GM18870 (cell line): ENCODE results near the gene DNAJA3.

Source experiments
- ATAC-seq: cut with Tn5 transposase; IDR thresholded peaks from one replicate; pipeline ENCODE4 v1.9.1; 2021; ENCODE audit warnings: moderate library complexity; ENCODE audit not compliant: unreplicated experiment

DNAJA3 gene

GRCh38 chr16:4433228-4433627, 7.6 kb downstream of the DNAJA3 start:
- no peak for ATAC-seq

- no peak for ATAC-seq
Measured at GRCh38 chr16:4433914-4434787, 8.5 kb downstream of the DNAJA3 start.

- no peak for ATAC-seq
Measured at GRCh38 chr16:4435337-4436067, 9.8 kb downstream of the DNAJA3 start.

- ATAC-seq, result no peak
Measured at GRCh38 chr16:4437366-4437765, 11.7 kb downstream of the DNAJA3 start.

GRCh38 chr16:4442371-4442770, 16.7 kb downstream of the DNAJA3 start:
- no peak for ATAC-seq

- ATAC-seq, result no peak
Measured at GRCh38 chr16:4443271-4443670, 17.6 kb downstream of the DNAJA3 start.

- ATAC-seq, result no peak
Measured at GRCh38 chr16:4443986-4444385, 18.3 kb downstream of the DNAJA3 start.

- ATAC-seq, result no peak
Measured at GRCh38 chr16:4450430-4450829, 24.8 kb downstream of the DNAJA3 start.

GRCh38 chr16:4450931-4451519, 25.4 kb downstream of the DNAJA3 start:
- ATAC-seq, result no peak

GRCh38 chr16:4452674-4453073, 27.0 kb downstream of the DNAJA3 start:
- ATAC-seq, result no peak

GRCh38 chr16:4454623-4455022, 29.0 kb downstream of the DNAJA3 start:
- no peak for ATAC-seq

GRCh38 chr16:4455081-4455480, 29.4 kb downstream of the DNAJA3 start:
- ATAC-seq, result no peak

GRCh38 chr16:4455951-4456350, 30.3 kb downstream of the DNAJA3 start:
- no peak for ATAC-seq

GRCh38 chr16:4460936-4461249, 35.2 kb downstream of the DNAJA3 start:
- ATAC-seq, result no peak

- ATAC-seq, result no peak
Measured at GRCh38 chr16:4461250-4462085, 35.8 kb downstream of the DNAJA3 start.

- no peak for ATAC-seq
Measured at GRCh38 chr16:4463522-4464163, 38.0 kb downstream of the DNAJA3 start.

GRCh38 chr16:4465977-4466779, 40.5 kb downstream of the DNAJA3 start:
- no peak for ATAC-seq

- no peak for ATAC-seq
Measured at GRCh38 chr16:4467916-4468315, 42.2 kb downstream of the DNAJA3 start.

GRCh38 chr16:4468972-4469371, 43.3 kb downstream of the DNAJA3 start:
- ATAC-seq, result no peak

- no peak for ATAC-seq
Measured at GRCh38 chr16:4471869-4472268, 46.2 kb downstream of the DNAJA3 start.
